K562 (cell line): ENCODE measurements around the gene COL15A1. TPM values are rescaled to one million over a fixed set of nuclear protein-coding genes. Genes with fewer than 3 reads are reported as not detected.

Source experiments
- CEBPG ChIP-seq, 3 experiments: fragments of 200-800 bp in 1 of 3; sonication (Bioruptor generic) in 1 of 3; sonication (generic) in 1 of 3; formaldehyde crosslinking in 1 of 3; IDR thresholded peaks in 2 of 3; conservative IDR thresholded peaks in 1 of 3; 2 replicates each; pipeline versions ENCODE4 v1.6.1 to v1.8.0; 2016 to 2022; ENCODE audit warnings: missing compliant biosample characterization in 2 of 3, missing genetic modification characterization in 2 of 3, mild to moderate bottlenecking in 1 of 3, missing genetic modification reagents in 1 of 3
- CLOCK ChIP-seq: fragments of 250-450 bp; sonication (Bioruptor Pico); IDR thresholded peaks from 2 replicates; pipeline ENCODE4 v1.4.0; 2020; ENCODE audit warnings: mild to moderate bottlenecking, moderate library complexity, borderline replicate concordance
- CREB3 ChIP-seq: fragments of 450-650 bp; conservative IDR thresholded peaks from 2 replicates; pipeline ENCODE4 v1.6.1; 2016; ENCODE audit warnings: missing genetic modification characterization, low read depth, mild to moderate bottlenecking, missing compliant biosample characterization, moderate library complexity
- HDAC1 ChIP-seq, 2 experiments: fragments of 450-650 bp; IDR thresholded peaks; 2 replicates each; pipeline ENCODE4 v1.6.1; 2016 to 2017; ENCODE audit warnings: inconsistent platforms in 1 of 2, mild to moderate bottlenecking in 1 of 2, moderate library complexity in 1 of 2
- KAT8 ChIP-seq: fragments of 450-650 bp; IDR thresholded peaks from 2 replicates; pipeline ENCODE4 v1.6.1; 2016; ENCODE audit warnings: low read depth, mild to moderate bottlenecking
- MTA1 ChIP-seq: fragments of 450-650 bp; IDR thresholded peaks from 2 replicates; pipeline ENCODE4 v1.6.1; 2017; ENCODE audit warnings: borderline replicate concordance
- NCOA1 ChIP-seq: fragments of 450-650 bp; IDR thresholded peaks from 2 replicates; pipeline ENCODE4 v1.6.1; 2016; ENCODE audit warnings: low read depth
- NELFE ChIP-seq: IDR thresholded peaks from 2 replicates; pipeline ENCODE4 v1.6.1; 2011; ENCODE audit warnings: mild to moderate bottlenecking; ENCODE audit not compliant: insufficient read depth, insufficient read length
- PHB ChIP-seq: fragments of 250-450 bp; sonication (Bioruptor Pico); IDR thresholded peaks from 2 replicates; pipeline ENCODE4 v1.5.0; 2021
- POLR2G ChIP-seq: fragments of 200-400 bp; formaldehyde crosslinking; IDR thresholded peaks from 2 replicates; pipeline ENCODE4 v1.6.1; 2017; ENCODE audit warnings: low read depth, mild to moderate bottlenecking, antibody characterized with exemption, low read length, moderate library complexity
- SNIP1 ChIP-seq: fragments of 450-650 bp; IDR thresholded peaks from 2 replicates; pipeline ENCODE4 v1.7.1; 2017; ENCODE audit warnings: low read depth, mild to moderate bottlenecking
- STAG1 ChIP-seq: sonication (generic); formaldehyde crosslinking; IDR thresholded peaks from 2 replicates; pipeline ENCODE4 v1.5.0; 2020; ENCODE audit warnings: missing genetic modification reagents, borderline replicate concordance
- TSHZ1 ChIP-seq: fragments of 250-450 bp; sonication (Bioruptor Pico); IDR thresholded peaks from 2 replicates; pipeline ENCODE4 v1.4.0; 2020; ENCODE audit warnings: mild to moderate bottlenecking, moderate library complexity
- ZFP36 ChIP-seq: fragments of 150-350 bp; IDR thresholded peaks from 2 replicates; pipeline ENCODE4 v1.6.1; 2018; ENCODE audit warnings: low read length, low read depth; ENCODE audit not compliant: partially characterized antibody
- ZNF217 ChIP-seq: sonication (generic); formaldehyde crosslinking; IDR thresholded peaks from 2 replicates; pipeline ENCODE4 v1.8.0; 2022; ENCODE audit warnings: mild to moderate bottlenecking, missing genetic modification reagents
- ZNF280B ChIP-seq: fragments of 250-450 bp; sonication (Bioruptor Pico); IDR thresholded peaks from 2 replicates; pipeline ENCODE4 v1.5.1; 2021; ENCODE audit warnings: mild to moderate bottlenecking
- ZNF639 ChIP-seq, 2 experiments: fragments of 200-800 bp in 1 of 2; sonication (Bioruptor generic) in 1 of 2; sonication (generic) in 1 of 2; formaldehyde crosslinking in 1 of 2; IDR thresholded peaks in 1 of 2; conservative IDR thresholded peaks in 1 of 2; 2 replicates each; pipeline versions ENCODE4 v1.5.0 to v1.6.1; 2016 to 2020; ENCODE audit warnings: missing compliant biosample characterization in 1 of 2, missing genetic modification characterization in 1 of 2, missing genetic modification reagents in 1 of 2
- polyA plus RNA-seq, 8 experiments: library from polyadenylated mRNA; depleted of rRNA in 4 of 8; stranded (reverse) in 5 of 8; unstranded in 3 of 8; fragments of >200 nt; fragmentation: Nextera tagmentation in 2 of 8; fragmentation: Illumina TruSeq in 1 of 8; extraction: Ambion mirVana in 2 of 8; extraction: Trizol in 1 of 8; gene quantifications; 2 replicates each; pipeline versions ENCODE4 v1.2.1 to v1.2.3, GENCODE V29; 2011 to 2014; ENCODE audit warnings: inconsistent platforms in 1 of 8, missing spikeins in 1 of 8
- total RNA-seq, 7 experiments: library from RNA; depleted of rRNA in 6 of 7; stranded (reverse); fragments of >200 nt in 6 of 7; fragmentation: Illumina TruSeq in 2 of 7; extraction: Trizol in 2 of 7; gene quantifications; 2 replicates each; pipeline versions ENCODE4 v1.2.1 to v1.2.3, GENCODE V29; 2011 to 2021; ENCODE audit warnings: low replicate concordance in 1 of 7

COL15A1 gene
- total and polyA plus RNA-seq, 9 of the 15 experiments (the other 6 are each of a cell fraction or from before 2014, with no cell fraction given): 0.46 to 5.1 (median 2.6) TPM

- TF ChIP-seq HDAC1 (IDR thresholded peaks at IDR 0.05) (no peak), PHB (CRISPR knock-in tag) (no peak), CLOCK (CRISPR knock-in tag) (peak; percentile 27; the same call in 1 of the 2 replicates), TSHZ1 (CRISPR knock-in tag) (0 out of 2 replicates have a peak, but pooled peaks have one; percentile 17), ZNF280B (no peak), ZNF639 (CRISPR knock-in tag; conservative IDR thresholded peaks at IDR 0.05 in 1 of 2, IDR thresholded peaks at IDR 0.05 in 1 of 2) (peak in 1 of 2 experiments; percentile 7; a peak in 1 of 4 replicates), MTA1 (no peak), KAT8 (no peak), NELFE (no peak), SNIP1 (no peak), ZNF217 (CRISPR knock-in tag) (no peak), POLR2G (no peak), CREB3 (tag) (no peak), NCOA1 (no peak), CEBPG (CRISPR knock-in tag; IDR thresholded peaks at IDR 0.05) (no peak), CEBPG (tag; conservative IDR thresholded peaks at IDR 0.05 in 1 of 2, IDR thresholded peaks at IDR 0.05 in 1 of 2) (no peak), ZFP36 (no peak), STAG1 (no peak)
Observed at GRCh38 chr9:99073347-99073746, 129.6 kb downstream of the COL15A1 start (continued).
